Endothelial cell of umbilical vein (primary cell): Measurements from ENCODE around the gene TMEM52B. TPM values are rescaled to one million over a fixed set of nuclear protein-coding genes. Genes with fewer than 3 reads are reported as not detected.

Source experiments
- BruUV-seq: library from RNA; stranded (reverse); fragments of 400-500 nt; replicated peaks from 2 replicates; lab custom pipeline; 2021; lab: Mats Ljungman, UMichigan
- CTCF ChIA-PET: fragments of 300-600, 350-600 bp; sonication (Branson Sonifier 250); formaldehyde crosslinking; loops from one replicate; lab custom pipeline; 2021; ENCODE audit warnings: antibody characterized with exemption, inconsistent platforms; lab: Charles Lee
- POLR2A ChIA-PET: fragments of 300-600, 350-600 bp; sonication (Branson Sonifier 250); formaldehyde crosslinking; loops from one replicate; lab custom pipeline; 2021; ENCODE audit warnings: antibody characterized with exemption, inconsistent platforms; lab: Charles Lee
- DNase-seq: peaks from one replicate; pipeline ENCODE4 v3.0.0-alpha.2; 2011; ENCODE audit warnings: low read depth, low spot score
- FAIRE-seq: peaks from 2 replicates; lab custom pipeline; 2011; peaks lifted over from hg19 to GRCh38; lab: Jason Lieb, UNC
- H2AFZ ChIP-seq: 2 replicates; pipeline ENCODE4 v1.6.0; 2012; ENCODE audit warnings: low read depth, low read length, control low read depth, inconsistent platforms
- H3K27ac ChIP-seq: 2 replicates; pipeline ENCODE4 v1.5.1; 2011; ENCODE audit warnings: low read depth, mild to moderate bottlenecking, control low read depth, low read length, moderate library complexity; ENCODE audit not compliant: insufficient read depth
- H3K27me3 ChIP-seq, 2 experiments: 2 replicates each; pipeline versions ENCODE4 v1.6.0 to v1.6.1; 2011; ENCODE audit warnings: low read length in 2 of 2, mixed read lengths in 1 of 2; ENCODE audit not compliant: control insufficient read depth in 2 of 2, insufficient read depth in 2 of 2
- H3K36me3 ChIP-seq, 2 experiments: 2 replicates in 1 of 2; 3 replicates in 1 of 2; pipeline ENCODE4 v1.5.1; 2011; ENCODE audit warnings: low read length in 2 of 2, mild to moderate bottlenecking in 1 of 2, moderate library complexity in 1 of 2; ENCODE audit not compliant: control insufficient read depth in 2 of 2, insufficient read depth in 2 of 2; ENCODE audit errors: extremely low read depth in 1 of 2
- H3K4me1 ChIP-seq: 3 replicates; pipeline ENCODE4 v1.5.1; 2011; ENCODE audit warnings: mild to moderate bottlenecking, low read length; ENCODE audit not compliant: control insufficient read depth, insufficient read depth; ENCODE audit errors: extremely low read depth
- H3K4me2 ChIP-seq: 2 replicates; pipeline ENCODE4 v1.6.1; 2011; ENCODE audit warnings: low read length, control low read depth, mixed read lengths; ENCODE audit not compliant: insufficient read depth
- H3K4me3 ChIP-seq, 3 experiments: fragments of 200-600 bp in 1 of 3; sonication (generic), shearing (Covaris generic) in 1 of 3; replicated peaks in 1 of 3; 2 replicates each; pipeline ENCODE4 v1.5.1; 2011 to 2016; ENCODE audit warnings: control low read depth in 3 of 3, low read length in 3 of 3, mild to moderate bottlenecking in 2 of 3, inconsistent platforms in 1 of 3, low read depth in 1 of 3, moderate library complexity in 1 of 3; ENCODE audit not compliant: insufficient read depth in 1 of 3
- H3K79me2 ChIP-seq: 2 replicates; pipeline ENCODE4 v1.6.0; 2012; ENCODE audit warnings: low read length, inconsistent platforms; ENCODE audit not compliant: control insufficient read depth, insufficient read depth
- H3K9ac ChIP-seq: replicated peaks from 2 replicates; pipeline ENCODE3; 2011; ENCODE audit warnings: low read length, control low read depth; ENCODE audit not compliant: insufficient read depth; ENCODE audit errors: extremely low read depth
- H3K9me1 ChIP-seq: replicated peaks from 3 replicates; pipeline ENCODE4 v1.6.0; 2011; ENCODE audit warnings: mild to moderate bottlenecking, low read length; ENCODE audit not compliant: control insufficient read depth, insufficient read depth; ENCODE audit errors: extremely low read depth
- H3K9me3 ChIP-seq: replicated peaks from 2 replicates; pipeline ENCODE4 v1.5.1; 2012; ENCODE audit warnings: low read length, inconsistent platforms; ENCODE audit not compliant: control insufficient read depth, insufficient read depth
- H4K20me1 ChIP-seq: replicated peaks from 2 replicates; pipeline ENCODE3; 2011; ENCODE audit warnings: mild to moderate bottlenecking, low read length; ENCODE audit not compliant: control insufficient read depth, insufficient read depth; ENCODE audit errors: extremely low read depth
- CTCF ChIP-seq, 2 donors: IDR thresholded peaks; 1 replicate in 1 of 2; 2 replicates in 1 of 2; pipeline ENCODE4 v1.5.1; 2011; ENCODE audit warnings: low read length in 2 of 2, mild to moderate bottlenecking in 2 of 2, moderate library complexity in 2 of 2, control low read depth in 1 of 2, inconsistent platforms in 1 of 2, low read depth in 1 of 2; ENCODE audit not compliant: insufficient read depth in 1 of 2; ENCODE audit errors: extremely low read depth in 1 of 2
- EZH2 ChIP-seq: IDR thresholded peaks from 2 replicates; pipeline ENCODE4 v1.6.1; 2012; ENCODE audit warnings: borderline replicate concordance, low read depth, mild to moderate bottlenecking, moderate library complexity, low read length, inconsistent platforms; ENCODE audit not compliant: severe bottlenecking
- FOS ChIP-seq: IDR thresholded peaks from 2 replicates; pipeline ENCODE4 v1.6.1; 2011; ENCODE audit warnings: mild to moderate bottlenecking, low read length, moderate library complexity, borderline replicate concordance; ENCODE audit not compliant: insufficient read depth
- GATA2 ChIP-seq: IDR thresholded peaks from 2 replicates; pipeline ENCODE4 v1.7.0; 2011; ENCODE audit warnings: low read depth, mild to moderate bottlenecking, moderate library complexity, mixed read lengths, low read length; ENCODE audit not compliant: insufficient read length, insufficient read depth
- JUN ChIP-seq: IDR thresholded peaks from 2 replicates; pipeline ENCODE4 v1.6.1; 2011; ENCODE audit warnings: borderline replicate concordance, low read depth; ENCODE audit not compliant: insufficient read length, insufficient read depth
- POLR2AphosphoS5 ChIP-seq: IDR thresholded peaks from 2 replicates; pipeline ENCODE4 v1.6.1; 2012; ENCODE audit warnings: low read depth, mild to moderate bottlenecking, control low read depth, low read length, moderate library complexity; ENCODE audit not compliant: insufficient read depth
- dilution Hi-C: fragments of 300-500 bp; cut with MboI; formaldehyde crosslinking; loops from one replicate; pipeline ENCODE4 v1.15.0; 2019; ENCODE audit warnings: low sequenced_read_pairs; ENCODE audit not compliant: extremely low pct_ligation_motif_present
- intact Hi-C: fragments of 100-400 bp; cut with micrococcal nuclease; formaldehyde crosslinking; loops from one replicate; pipeline ENCODE4 v1.10.0; 2022
- polyA plus RNA-seq, 4 experiments: library from polyadenylated mRNA; depleted of rRNA in 3 of 4; stranded (reverse) in 3 of 4; unstranded in 1 of 4; fragments of >200 nt; gene quantifications; 2 replicates each; pipeline versions ENCODE4 v1.2.1 to v1.2.3, GENCODE V29; 2011 to 2012; ENCODE audit warnings: missing spikeins in 1 of 4
- total RNA-seq: library from RNA; stranded (reverse); gene quantifications from 2 replicates; pipeline ENCODE4 v1.2.3, GENCODE V29; 2021
- TF ChIP-seq, protein P1 (sequence below): IDR thresholded peaks from 2 replicates; pipeline ENCODE4 v1.6.1; 2011; ENCODE audit not compliant: insufficient read depth, insufficient read length

Gene TMEM52B
- total and polyA plus RNA-seq, 2 donors (not counting 3 experiments of a cell fraction or from before 2014, with no cell fraction given) = 0.24 TPM; not detected in 1

GRCh38 chr12:10163084-10163483 is 15.7 kb upstream of the TMEM52B start:
- Histone ChIP-seq H3K36me3 (no peaks in the 10 kb centered on the region), H3K27me3 (peaks cover 3% of the 10 kb centered on the region in 2 experiments), H3K79me2 (no peaks in the 10 kb centered on the region), H3K4me1 (no peaks in the 10 kb centered on the region), H4K20me1 (no peaks in the 10 kb centered on the region), H2AFZ (no peak overlapping the region), H3K4me3 (no peak overlapping the region), H3K27ac (no peak overlapping the region), H3K4me2 (no peak overlapping the region), H3K9me3 (no peaks in the 10 kb centered on the region), H3K9me1 (no peaks in the 10 kb centered on the region), H3K9ac (no peak overlapping the region)
- intact Hi-C loops = no loop called here
- ChIA-PET POLR2A (no interaction called here), CTCF (interaction anchor here (1.0 to 1.9 kb wide), 2 partner anchors 9 to 10 kb away, joined by 3 to 6 read pairs; no protein-coding TSS in a partner anchor)
- BruUV-seq = no TSS peak
- TF ChIP-seq JUN = no peak
- no peak for TF ChIP-seq FOS
- no peak for TF ChIP-seq EZH2
- TF ChIP-seq POLR2AphosphoS5 = no peak
- no peak for TF ChIP-seq GATA2
- no peak for TF ChIP-seq CTCF (IDR thresholded peaks at IDR 0.05; ENCODE audit: extremely low read depth in 1 of 2, insufficient read depth in 1 of 2, low read depth in 1 of 2, low read length in 2 of 2)
- TF ChIP-seq, protein P1, sequence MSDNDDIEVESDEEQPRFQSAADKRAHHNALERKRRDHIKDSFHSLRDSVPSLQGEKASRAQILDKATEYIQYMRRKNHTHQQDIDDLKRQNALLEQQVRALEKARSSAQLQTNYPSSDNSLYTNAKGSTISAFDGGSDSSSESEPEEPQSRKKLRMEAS = no peak
- dilution Hi-C loops = no loop called here
- DNase-seq (no peak), FAIRE-seq (no peak)
